Endothelial cell of umbilical vein (primary cell): ENCODE measurements around the gene CENPP. TPM values are rescaled to one million over a fixed set of nuclear protein-coding genes. Genes with fewer than 3 reads are reported as not detected.

Experiments
- BruUV-seq: library from RNA; stranded (reverse); fragments of 400-500 nt; replicated peaks from 2 replicates; lab custom pipeline; 2021; lab: Mats Ljungman, UMichigan
- CTCF ChIA-PET: fragments of 300-600, 350-600 bp; sonication (Branson Sonifier 250); formaldehyde crosslinking; loops from one replicate; lab custom pipeline; 2021; ENCODE audit warnings: antibody characterized with exemption, inconsistent platforms; lab: Charles Lee
- POLR2A ChIA-PET: fragments of 300-600, 350-600 bp; sonication (Branson Sonifier 250); formaldehyde crosslinking; loops from one replicate; lab custom pipeline; 2021; ENCODE audit warnings: antibody characterized with exemption, inconsistent platforms; lab: Charles Lee
- DNase-seq: peaks from one replicate; pipeline ENCODE4 v3.0.0-alpha.2; 2011; ENCODE audit warnings: low read depth, low spot score
- FAIRE-seq: peaks from 2 replicates; lab custom pipeline; 2011; peaks lifted over from hg19 to GRCh38; lab: Jason Lieb, UNC
- H2AFZ ChIP-seq: 2 replicates; pipeline ENCODE4 v1.6.0; 2012; ENCODE audit warnings: low read depth, low read length, control low read depth, inconsistent platforms
- H3K27ac ChIP-seq: 2 replicates; pipeline ENCODE4 v1.5.1; 2011; ENCODE audit warnings: low read depth, mild to moderate bottlenecking, control low read depth, low read length, moderate library complexity; ENCODE audit not compliant: insufficient read depth
- H3K27me3 ChIP-seq, 2 experiments: 2 replicates each; pipeline versions ENCODE4 v1.6.0 to v1.6.1; 2011; ENCODE audit warnings: low read length in 2 of 2, mixed read lengths in 1 of 2; ENCODE audit not compliant: control insufficient read depth in 2 of 2, insufficient read depth in 2 of 2
- H3K36me3 ChIP-seq, 2 experiments: 2 replicates in 1 of 2; 3 replicates in 1 of 2; pipeline ENCODE4 v1.5.1; 2011; ENCODE audit warnings: low read length in 2 of 2, mild to moderate bottlenecking in 1 of 2, moderate library complexity in 1 of 2; ENCODE audit not compliant: control insufficient read depth in 2 of 2, insufficient read depth in 2 of 2; ENCODE audit errors: extremely low read depth in 1 of 2
- H3K4me1 ChIP-seq: 3 replicates; pipeline ENCODE4 v1.5.1; 2011; ENCODE audit warnings: mild to moderate bottlenecking, low read length; ENCODE audit not compliant: control insufficient read depth, insufficient read depth; ENCODE audit errors: extremely low read depth
- H3K4me2 ChIP-seq: 2 replicates; pipeline ENCODE4 v1.6.1; 2011; ENCODE audit warnings: low read length, control low read depth, mixed read lengths; ENCODE audit not compliant: insufficient read depth
- H3K4me3 ChIP-seq, 3 experiments: fragments of 200-600 bp in 1 of 3; sonication (generic), shearing (Covaris generic) in 1 of 3; replicated peaks in 1 of 3; 2 replicates each; pipeline ENCODE4 v1.5.1; 2011 to 2016; ENCODE audit warnings: control low read depth in 3 of 3, low read length in 3 of 3, mild to moderate bottlenecking in 2 of 3, inconsistent platforms in 1 of 3, low read depth in 1 of 3, moderate library complexity in 1 of 3; ENCODE audit not compliant: insufficient read depth in 1 of 3
- H3K79me2 ChIP-seq: 2 replicates; pipeline ENCODE4 v1.6.0; 2012; ENCODE audit warnings: low read length, inconsistent platforms; ENCODE audit not compliant: control insufficient read depth, insufficient read depth
- H3K9ac ChIP-seq: replicated peaks from 2 replicates; pipeline ENCODE3; 2011; ENCODE audit warnings: low read length, control low read depth; ENCODE audit not compliant: insufficient read depth; ENCODE audit errors: extremely low read depth
- H3K9me1 ChIP-seq: replicated peaks from 3 replicates; pipeline ENCODE4 v1.6.0; 2011; ENCODE audit warnings: mild to moderate bottlenecking, low read length; ENCODE audit not compliant: control insufficient read depth, insufficient read depth; ENCODE audit errors: extremely low read depth
- H3K9me3 ChIP-seq: replicated peaks from 2 replicates; pipeline ENCODE4 v1.5.1; 2012; ENCODE audit warnings: low read length, inconsistent platforms; ENCODE audit not compliant: control insufficient read depth, insufficient read depth
- H4K20me1 ChIP-seq: replicated peaks from 2 replicates; pipeline ENCODE3; 2011; ENCODE audit warnings: mild to moderate bottlenecking, low read length; ENCODE audit not compliant: control insufficient read depth, insufficient read depth; ENCODE audit errors: extremely low read depth
- EZH2 ChIP-seq: IDR thresholded peaks from 2 replicates; pipeline ENCODE4 v1.6.1; 2012; ENCODE audit warnings: borderline replicate concordance, low read depth, mild to moderate bottlenecking, moderate library complexity, low read length, inconsistent platforms; ENCODE audit not compliant: severe bottlenecking
- FOS ChIP-seq: IDR thresholded peaks from 2 replicates; pipeline ENCODE4 v1.6.1; 2011; ENCODE audit warnings: mild to moderate bottlenecking, low read length, moderate library complexity, borderline replicate concordance; ENCODE audit not compliant: insufficient read depth
- GATA2 ChIP-seq: IDR thresholded peaks from 2 replicates; pipeline ENCODE4 v1.7.0; 2011; ENCODE audit warnings: low read depth, mild to moderate bottlenecking, moderate library complexity, mixed read lengths, low read length; ENCODE audit not compliant: insufficient read length, insufficient read depth
- JUN ChIP-seq: IDR thresholded peaks from 2 replicates; pipeline ENCODE4 v1.6.1; 2011; ENCODE audit warnings: borderline replicate concordance, low read depth; ENCODE audit not compliant: insufficient read length, insufficient read depth
- MYC ChIP-seq: IDR thresholded peaks from one replicate; pipeline ENCODE4 v1.6.1; 2011; ENCODE audit warnings: mild to moderate bottlenecking, low read depth, low read length
- POLR2A ChIP-seq: IDR thresholded peaks from 2 replicates; pipeline ENCODE4 v1.6.1; 2012; ENCODE audit warnings: low read depth, mild to moderate bottlenecking, control low read depth, low read length
- POLR2AphosphoS5 ChIP-seq: IDR thresholded peaks from 2 replicates; pipeline ENCODE4 v1.6.1; 2012; ENCODE audit warnings: low read depth, mild to moderate bottlenecking, control low read depth, low read length, moderate library complexity; ENCODE audit not compliant: insufficient read depth
- dilution Hi-C: fragments of 300-500 bp; cut with MboI; formaldehyde crosslinking; loops from one replicate; pipeline ENCODE4 v1.15.0; 2019; ENCODE audit warnings: low sequenced_read_pairs; ENCODE audit not compliant: extremely low pct_ligation_motif_present
- intact Hi-C: fragments of 100-400 bp; cut with micrococcal nuclease; formaldehyde crosslinking; loops from one replicate; pipeline ENCODE4 v1.10.0; 2022
- polyA plus RNA-seq, 4 experiments: library from polyadenylated mRNA; depleted of rRNA in 3 of 4; stranded (reverse) in 3 of 4; unstranded in 1 of 4; fragments of >200 nt; gene quantifications; 2 replicates each; pipeline versions ENCODE4 v1.2.1 to v1.2.3, GENCODE V29; 2011 to 2012; ENCODE audit warnings: missing spikeins in 1 of 4
- total RNA-seq: library from RNA; stranded (reverse); gene quantifications from 2 replicates; pipeline ENCODE4 v1.2.3, GENCODE V29; 2021
- TF ChIP-seq, protein P1 (sequence below): IDR thresholded peaks from 2 replicates; pipeline ENCODE4 v1.6.1; 2011; ENCODE audit not compliant: insufficient read depth, insufficient read length
- TF ChIP-seq, protein P2 (sequence below), 2 donors: IDR thresholded peaks; 1 replicate in 1 of 2; 2 replicates in 1 of 2; pipeline ENCODE4 v1.5.1; 2011; ENCODE audit warnings: low read length in 2 of 2, mild to moderate bottlenecking in 2 of 2, moderate library complexity in 2 of 2, control low read depth in 1 of 2, inconsistent platforms in 1 of 2, low read depth in 1 of 2; ENCODE audit not compliant: insufficient read depth in 1 of 2; ENCODE audit errors: extremely low read depth in 1 of 2

The CENPP gene
- total and polyA plus RNA-seq, 2 donors (not counting 3 experiments of a cell fraction or from before 2014, with no cell fraction given): 1.2 to 12.0 TPM

DNA sequence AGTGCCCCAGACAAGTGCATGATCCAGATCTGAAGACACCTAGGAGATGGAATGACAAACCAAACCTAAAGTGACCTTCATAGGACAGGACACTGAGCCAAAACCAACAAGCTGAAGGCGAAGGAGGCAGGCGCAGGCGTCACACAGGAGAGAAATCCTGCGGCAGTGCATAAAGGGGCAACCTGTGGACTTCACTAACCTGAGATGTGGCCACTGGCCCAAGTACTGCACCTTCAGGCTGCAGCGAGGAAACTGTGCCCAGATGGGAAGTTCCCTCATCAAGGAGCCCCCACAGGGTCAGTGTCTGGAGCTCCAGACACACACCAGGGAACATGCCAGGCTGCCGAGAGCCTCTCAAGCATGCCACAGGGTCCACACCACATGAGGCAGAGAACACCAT is 340.5 kb downstream of the CENPP start:
- dilution Hi-C loops: no loop called here
- Histone ChIP-seq H3K4me2 (no peak overlapping the region), H3K9ac (no peak overlapping the region), H3K9me1 (no peaks in the 10 kb centered on the region), H3K36me3 (peaks cover 0 to 4% of the 10 kb centered on the region in 2 experiments), H2AFZ (no peak overlapping the region), H3K9me3 (no peaks in the 10 kb centered on the region), H4K20me1 (peaks cover 4% of the 10 kb centered on the region), H3K79me2 (peaks cover 84% of the 10 kb centered on the region), H3K4me3 (no peak overlapping the region), H3K27ac (no peak overlapping the region), H3K27me3 (no peaks in the 10 kb centered on the region), H3K4me1 (peaks cover 14% of the 10 kb centered on the region)
- FAIRE-seq: no peak
- POLR2A ChIA-PET: no interaction called here
- no peak for DNase-seq
- BruUV-seq: no TSS peak
- CTCF ChIA-PET: interaction anchor here (0.6 to 1.5 kb wide), 2 partner anchors 11 to 125 kb away, joined by 3 to 6 read pairs; no protein-coding TSS in a partner anchor
- intact Hi-C loops: no loop called here
- TF ChIP-seq, protein P1, sequence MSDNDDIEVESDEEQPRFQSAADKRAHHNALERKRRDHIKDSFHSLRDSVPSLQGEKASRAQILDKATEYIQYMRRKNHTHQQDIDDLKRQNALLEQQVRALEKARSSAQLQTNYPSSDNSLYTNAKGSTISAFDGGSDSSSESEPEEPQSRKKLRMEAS: no peak
- no peak for TF ChIP-seq FOS
- no peak for TF ChIP-seq JUN
- TF ChIP-seq, protein P2, sequence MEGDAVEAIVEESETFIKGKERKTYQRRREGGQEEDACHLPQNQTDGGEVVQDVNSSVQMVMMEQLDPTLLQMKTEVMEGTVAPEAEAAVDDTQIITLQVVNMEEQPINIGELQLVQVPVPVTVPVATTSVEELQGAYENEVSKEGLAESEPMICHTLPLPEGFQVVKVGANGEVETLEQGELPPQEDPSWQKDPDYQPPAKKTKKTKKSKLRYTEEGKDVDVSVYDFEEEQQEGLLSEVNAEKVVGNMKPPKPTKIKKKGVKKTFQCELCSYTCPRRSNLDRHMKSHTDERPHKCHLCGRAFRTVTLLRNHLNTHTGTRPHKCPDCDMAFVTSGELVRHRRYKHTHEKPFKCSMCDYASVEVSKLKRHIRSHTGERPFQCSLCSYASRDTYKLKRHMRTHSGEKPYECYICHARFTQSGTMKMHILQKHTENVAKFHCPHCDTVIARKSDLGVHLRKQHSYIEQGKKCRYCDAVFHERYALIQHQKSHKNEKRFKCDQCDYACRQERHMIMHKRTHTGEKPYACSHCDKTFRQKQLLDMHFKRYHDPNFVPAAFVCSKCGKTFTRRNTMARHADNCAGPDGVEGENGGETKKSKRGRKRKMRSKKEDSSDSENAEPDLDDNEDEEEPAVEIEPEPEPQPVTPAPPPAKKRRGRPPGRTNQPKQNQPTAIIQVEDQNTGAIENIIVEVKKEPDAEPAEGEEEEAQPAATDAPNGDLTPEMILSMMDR (IDR thresholded peaks at IDR 0.05; ENCODE audit: extremely low read depth in 1 of 2, insufficient read depth in 1 of 2, low read depth in 1 of 2, low read length in 2 of 2): no peak
- TF ChIP-seq EZH2: no peak
- no peak for TF ChIP-seq GATA2
- no peak for TF ChIP-seq MYC
- no peak for TF ChIP-seq POLR2A
- no peak for TF ChIP-seq POLR2AphosphoS5
